ENCODE data around the gene MLXIPL. TPM values are rescaled to one million over a fixed set of nuclear protein-coding genes. Genes with fewer than 3 reads are reported as not detected.
"Not testable (repeated sequence)": the region's sequence is repeated elsewhere in the genome, so short reads cannot be mapped to it uniquely, and the experiment has no call there.

The MLXIPL gene
- polyA plus RNA-seq, 1 donor: 1.7 TPM

DNA sequence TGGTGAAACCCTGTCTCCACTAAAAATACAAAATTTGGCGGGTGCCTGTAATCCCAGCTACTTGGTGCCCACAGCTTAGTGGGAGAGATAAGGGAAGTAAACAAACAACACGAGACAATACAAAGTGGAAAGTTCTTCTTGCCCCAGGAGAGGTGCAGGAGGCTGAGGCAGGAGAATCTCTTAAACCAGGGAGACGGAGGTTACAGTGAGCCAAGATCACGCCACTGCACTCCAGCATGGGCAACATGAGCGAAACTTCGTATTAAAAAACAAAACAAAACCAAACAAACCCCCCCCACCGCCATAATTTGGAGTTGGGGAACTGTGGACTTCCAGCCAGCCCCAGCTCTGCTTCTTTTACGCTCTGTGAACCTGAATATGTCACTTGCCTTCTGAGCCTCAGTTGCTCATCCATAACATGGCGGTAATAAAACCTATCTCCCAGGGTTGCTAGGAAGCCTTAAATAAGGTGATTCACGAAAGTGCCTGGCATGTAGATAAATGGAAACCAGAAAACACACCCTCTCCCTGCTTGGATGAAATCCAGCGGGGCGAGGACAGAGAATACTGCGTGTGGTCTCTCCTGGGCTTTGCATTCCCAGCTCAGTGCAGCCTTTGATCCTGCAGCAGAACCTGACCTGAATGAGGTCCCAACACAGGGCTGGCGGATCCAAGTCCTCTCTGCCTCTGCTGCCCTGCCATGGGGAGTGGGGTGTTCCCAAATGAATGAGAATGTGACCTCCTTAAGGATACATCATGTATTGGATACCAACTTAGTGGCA is 10.2 kb downstream of the MLXIPL start:
- DNase-seq: no peak

DNA sequence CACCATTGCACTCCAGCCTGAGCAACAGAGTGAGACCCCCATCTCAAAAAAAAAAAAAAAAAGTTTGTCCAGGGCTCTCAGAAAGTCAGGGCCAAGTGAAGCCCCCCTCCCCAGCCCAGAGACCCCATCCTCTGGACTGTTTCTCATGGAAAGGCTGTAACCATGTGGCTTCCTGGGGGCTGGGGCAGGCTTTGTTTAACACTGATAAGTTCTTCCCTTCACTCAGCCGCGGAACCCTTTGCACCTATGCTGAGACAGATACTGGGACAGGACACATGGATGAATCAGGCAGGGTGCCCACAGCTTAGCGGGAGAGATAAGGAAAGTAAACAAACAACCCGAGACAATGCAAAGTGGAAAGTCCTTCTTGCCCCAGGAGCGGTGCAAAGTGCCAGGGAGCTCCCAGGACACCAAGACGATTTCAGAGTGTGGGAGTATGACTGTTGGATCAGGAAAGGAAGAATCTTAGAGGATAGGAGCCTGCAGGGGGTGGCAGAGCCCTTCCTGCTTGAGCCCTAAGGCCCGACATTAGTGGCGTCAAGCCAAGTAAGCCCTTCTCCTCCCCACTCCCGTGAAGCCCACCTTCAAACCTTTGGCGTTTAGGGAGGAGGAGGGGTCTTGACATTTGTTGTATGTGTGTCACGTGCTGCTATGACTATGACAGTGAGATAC is 11.6 kb downstream of the MLXIPL start:
- DNase-seq: no peak

DNA sequence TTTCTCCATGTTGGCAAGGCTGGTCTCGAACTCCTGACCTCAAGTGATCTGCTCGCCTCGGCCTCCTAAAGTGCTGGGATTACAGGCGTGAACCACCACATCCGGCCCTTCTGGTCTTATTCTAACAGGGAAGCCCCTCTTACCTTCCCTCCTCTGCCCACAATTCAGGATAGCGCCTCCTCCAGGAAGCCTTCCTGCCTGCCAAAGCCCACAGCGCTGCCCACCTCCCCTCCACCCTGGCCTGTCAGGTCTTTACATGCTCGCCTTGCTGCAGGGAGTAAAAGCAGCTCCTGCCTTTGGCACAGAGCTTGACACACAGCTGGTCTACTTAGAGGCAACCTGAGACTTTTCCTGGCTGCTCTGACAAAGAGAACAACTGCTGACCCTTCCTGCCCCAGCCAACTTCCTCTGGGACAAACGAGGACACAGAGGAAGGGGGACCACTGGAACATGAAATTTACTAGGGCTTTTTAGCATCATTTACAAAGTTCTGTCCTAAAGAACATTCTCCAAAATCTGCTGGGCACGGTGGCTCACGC is 13.2 kb downstream of the MLXIPL start:
- no peak for DNase-seq

DNA sequence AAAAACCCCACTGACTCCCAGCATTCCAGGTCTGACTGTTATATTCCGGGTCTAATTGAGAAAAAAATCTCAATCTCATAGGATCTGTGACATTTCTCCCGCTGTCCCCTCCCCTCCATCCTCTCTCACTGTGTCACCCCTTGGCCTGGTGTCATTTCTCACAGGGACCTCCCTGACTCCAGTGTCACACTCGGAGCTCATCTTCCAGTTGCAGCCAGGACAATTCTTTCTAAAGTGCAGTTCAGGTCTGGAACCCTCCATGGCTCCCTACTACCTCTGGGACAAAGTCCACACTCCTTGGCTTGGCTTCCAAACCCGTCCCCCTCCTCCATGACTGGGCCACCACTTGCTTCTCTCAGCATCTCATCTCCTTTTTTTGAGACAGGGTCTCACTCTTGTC is 14.2 kb downstream of the MLXIPL start:
- DNase-seq: no peak

DNA sequence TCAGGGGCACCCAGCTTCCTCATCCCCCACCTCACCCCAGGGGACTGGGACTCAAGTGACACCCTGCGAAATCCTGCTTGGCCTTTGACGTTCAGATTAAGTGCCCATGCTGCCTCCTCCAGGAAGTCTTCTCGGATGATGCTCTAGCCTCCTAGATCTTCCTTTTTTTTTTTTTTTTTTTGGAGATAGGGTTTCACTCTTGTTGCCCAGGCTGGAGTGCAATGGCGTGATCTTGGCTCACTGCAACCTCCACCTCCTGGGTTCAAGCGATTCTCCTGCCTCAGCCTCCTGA is 16.7 kb downstream of the MLXIPL start:
- DNase-seq: not testable (repeated sequence)

DNA sequence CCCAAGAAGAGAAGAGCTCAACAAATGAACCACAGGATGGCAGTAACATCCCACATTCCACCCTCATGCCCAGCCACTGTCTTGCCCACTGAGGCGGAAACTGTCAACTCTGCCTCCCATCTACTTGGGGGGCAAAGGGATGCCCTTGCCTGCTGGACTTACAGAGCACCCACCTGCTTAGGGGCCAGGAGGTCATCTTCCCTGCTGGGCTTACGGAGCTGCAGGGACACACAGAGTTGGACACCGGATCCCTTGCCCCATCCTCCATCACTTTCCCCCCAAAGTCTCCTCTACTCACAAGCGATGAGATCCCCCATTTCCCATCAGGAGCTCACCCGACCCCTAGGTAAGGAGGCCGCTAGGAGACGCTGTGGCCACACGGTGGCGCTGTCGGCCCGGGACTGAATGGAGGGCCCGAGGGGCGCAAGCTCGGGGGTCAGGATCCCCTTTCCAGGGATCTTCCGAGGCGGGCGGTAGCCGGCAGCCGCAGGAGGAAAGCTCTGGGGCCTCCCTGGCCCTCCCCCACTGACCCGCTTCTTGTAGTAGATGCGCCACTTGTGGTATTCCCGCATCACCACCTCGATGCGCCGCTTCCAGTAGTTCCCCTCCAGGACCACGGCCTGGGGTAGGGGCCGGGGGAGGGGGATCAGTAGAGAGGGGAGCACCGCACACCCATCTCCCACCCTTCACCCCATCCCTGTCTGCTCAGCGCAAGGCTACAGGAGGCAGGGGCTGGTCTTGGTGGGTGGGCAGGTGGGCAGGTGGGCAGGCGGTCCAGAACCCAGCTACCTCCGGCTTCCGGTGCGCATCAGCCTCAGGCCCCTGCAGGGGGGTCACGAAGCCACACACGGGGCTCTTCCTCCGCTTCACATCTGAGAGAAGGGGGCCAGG is 17.3 kb downstream of the MLXIPL start:
- DNase-seq: peak; percentile 50

DNA sequence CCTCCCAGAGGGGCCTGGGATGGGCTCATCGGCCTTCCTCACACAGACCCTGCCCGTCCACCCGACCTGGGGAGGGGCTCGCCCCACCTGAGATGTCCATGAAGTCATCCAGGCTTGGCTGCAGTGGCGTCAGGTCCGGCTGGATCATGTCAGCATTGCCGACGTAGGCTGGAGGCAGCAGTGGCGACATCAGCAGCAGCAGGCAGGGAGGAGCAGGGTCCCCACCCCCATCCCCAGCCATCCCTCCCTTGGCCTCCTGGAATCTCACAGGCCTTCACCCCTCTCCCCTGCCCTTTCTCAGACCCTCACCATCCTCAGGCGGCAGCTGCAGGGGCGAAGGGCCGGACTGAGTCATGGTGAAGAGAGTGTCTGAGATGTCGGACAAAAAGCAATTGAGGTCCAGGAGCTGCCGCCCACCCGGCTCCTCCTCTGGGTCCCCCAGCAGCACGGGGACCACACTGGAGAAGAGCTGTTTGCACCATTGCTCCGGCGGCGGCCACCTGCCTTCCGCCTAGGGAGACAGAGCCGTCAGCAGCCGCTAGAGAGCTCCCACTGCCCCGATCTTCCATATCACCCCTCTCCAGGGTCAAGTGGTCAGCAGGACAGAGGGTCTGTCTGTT is 18.6 kb downstream of the MLXIPL start:
- DNase-seq: no peak

DNA sequence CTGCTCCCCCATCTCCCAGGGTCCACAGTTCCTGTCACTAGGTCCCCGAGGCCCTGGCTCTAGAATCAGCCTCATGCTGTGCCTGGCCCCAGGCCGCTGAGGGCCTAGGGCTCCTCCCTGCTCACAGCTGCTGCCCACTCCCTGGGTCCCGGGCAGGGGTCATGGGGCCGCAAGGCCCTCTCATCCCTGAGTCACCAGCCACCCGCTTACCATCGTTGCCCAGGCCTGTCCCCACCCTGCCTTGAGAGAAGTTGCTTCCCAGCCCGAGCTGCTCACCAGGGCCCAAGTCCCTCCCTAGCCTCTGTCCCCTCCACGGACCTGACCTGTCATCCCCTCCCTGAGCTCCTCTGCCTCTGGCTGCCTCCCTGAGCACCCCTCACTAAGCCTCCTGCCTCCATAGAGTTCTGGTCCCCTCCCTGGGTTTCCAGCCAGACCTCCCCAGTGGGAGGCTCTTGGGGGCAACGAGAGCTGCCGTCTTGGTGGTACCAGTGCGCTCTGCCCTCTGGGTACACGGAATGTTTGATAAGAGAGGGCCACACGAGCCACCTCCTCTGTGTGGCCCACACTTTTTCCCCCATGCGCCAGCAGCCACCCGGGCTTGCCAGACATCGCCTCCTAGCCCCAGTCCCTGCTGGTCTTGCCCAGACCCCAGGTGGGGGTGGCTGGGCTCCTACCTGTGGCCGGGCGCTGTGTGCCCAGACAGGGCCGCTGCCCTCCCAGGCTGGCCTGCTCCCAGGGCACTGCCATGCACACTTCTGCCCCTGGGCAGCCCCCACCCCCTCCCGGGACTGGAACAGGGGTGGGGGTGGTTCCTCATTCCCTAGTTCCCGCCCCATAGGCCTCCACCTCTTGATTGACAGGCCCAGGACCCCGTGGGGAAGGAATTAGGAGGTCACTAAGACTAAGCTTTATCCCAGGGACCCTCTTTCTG is 21.3 kb downstream of the MLXIPL start:
- no peak for DNase-seq

DNA sequence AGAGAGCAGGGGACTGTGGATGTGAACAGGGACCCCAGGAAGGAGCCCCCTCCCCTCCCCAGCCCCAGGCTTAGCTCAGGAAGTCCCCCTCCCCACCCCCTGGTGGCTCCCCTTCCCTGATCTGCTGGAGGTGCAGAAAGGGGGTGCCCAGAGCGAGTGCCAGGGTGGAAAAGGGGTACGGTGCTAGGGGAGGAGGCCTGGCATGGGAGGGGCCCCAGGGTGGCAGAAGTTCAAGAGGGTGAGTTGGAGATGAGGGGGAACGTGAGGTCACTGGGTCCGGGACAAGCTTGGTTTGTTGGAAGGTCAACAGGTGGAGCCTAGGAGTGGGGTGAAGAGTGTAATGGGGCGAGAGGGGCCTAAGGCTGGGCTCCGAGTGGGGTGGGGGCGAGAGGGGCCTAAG is 24.4 kb downstream of the MLXIPL start:
- no peak for DNase-seq

DNA sequence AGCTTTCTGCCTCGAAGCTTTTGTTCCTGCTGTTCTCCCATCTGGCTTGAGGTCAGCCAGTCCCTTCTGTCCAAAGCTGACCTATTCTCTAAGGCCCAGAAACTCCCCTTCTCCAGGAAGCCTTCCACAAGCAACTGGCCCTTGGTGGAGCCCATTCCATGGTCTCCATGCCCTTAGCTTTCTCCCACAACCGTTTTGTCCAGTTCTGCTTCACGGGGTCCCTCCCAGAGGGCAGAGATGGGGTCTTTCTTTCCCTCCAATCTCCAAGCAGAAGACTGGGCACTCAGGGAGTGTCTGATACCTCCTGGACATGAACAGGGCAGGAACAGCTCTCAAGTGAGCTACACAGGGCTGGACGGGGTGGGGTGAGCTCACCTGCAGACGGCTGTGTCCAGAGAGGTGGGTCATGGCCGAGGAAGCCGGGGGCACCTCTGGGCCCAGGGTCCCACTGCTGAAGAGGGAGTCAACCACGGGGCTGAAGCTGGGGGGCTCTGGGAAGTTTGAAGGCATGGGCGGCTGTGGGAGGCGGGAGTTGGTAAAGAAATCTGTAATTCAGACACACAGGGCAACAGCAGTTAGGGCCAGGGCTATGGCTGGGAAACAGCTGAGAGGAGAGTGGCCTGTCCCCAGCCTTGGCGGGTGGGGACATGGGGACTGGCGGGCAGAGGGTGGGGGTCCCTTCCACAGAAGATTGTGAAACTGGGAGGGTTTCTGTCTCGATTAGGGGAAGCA is 25.0 kb downstream of the MLXIPL start:
- DNase-seq: no peak

DNA sequence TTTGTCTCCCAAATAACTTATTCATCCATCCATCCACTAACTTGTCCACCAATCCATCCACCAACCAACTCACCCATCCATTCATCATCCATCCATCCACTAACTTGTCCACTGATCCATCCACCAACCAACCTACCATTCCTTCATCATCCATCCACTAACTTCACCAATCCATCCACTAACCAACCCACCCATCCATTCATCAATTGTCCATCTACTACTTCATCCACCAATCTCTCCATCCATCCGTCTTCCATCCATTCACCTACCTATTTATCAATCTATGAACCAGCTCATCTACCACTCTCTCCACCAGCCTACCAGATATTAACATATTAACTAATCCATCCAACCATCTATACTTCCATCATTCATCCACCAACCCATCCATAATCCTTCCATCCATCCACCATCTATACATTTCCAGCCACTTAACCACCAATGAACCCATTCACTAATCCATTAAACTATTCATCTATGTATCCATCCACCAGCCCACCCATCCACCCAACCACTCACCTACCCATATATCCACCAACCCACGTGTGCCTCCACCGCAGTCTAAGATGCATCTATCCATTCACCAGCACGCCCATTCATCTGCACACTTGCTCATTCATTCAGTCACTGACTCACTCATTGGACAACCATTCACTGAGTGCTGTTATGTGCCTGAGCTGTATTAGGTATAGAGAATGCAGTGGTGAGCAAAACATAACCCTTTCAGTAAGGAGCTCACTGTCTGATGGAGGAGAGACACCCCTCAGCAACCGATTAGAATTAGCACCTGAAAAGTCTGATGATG is 26.1 kb downstream of the MLXIPL start:
- no peak for DNase-seq

DNA sequence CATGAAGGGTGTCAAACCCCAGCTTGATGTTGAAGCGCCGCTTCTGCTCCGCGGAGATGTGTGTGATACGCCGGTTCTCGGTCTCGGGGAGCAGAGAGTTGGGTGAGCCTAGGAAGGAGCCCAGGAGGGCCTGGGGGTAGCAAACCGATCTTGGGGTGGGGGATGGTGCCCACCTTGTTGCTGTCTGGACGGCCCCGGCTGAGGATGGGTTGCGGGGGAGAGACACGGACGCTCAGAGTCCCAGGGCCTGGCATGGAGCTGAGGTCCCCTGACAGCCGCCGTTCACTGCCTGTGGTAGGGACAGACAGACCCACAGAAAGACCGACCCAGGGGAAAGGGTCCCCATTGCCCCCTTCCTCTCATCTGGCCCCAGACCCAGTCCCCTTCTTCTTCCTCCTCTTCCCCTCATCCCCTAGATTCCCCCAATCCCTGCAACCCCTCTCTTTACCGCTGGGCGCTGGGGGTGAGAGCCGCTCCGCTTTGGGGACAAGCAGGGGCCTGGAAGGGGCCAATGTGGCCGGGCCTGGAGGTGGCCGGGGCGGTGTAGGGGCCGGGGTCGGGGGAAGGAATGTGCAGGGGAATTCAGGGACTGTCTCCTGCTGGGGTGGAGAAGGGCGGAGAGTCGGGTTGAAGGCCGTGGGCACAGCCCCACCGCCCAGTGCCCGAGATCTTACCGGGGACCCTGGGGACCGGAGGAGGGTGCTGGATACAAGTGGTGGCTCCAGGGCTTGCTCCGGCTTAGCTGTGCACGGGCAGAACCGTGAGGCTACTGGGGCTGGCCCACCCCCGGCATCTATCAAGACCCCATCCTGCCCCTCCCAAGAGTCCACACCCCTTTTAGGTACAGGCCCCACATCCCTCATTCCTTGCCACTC is 27.9 kb downstream of the MLXIPL start:
- no peak for DNase-seq

DNA sequence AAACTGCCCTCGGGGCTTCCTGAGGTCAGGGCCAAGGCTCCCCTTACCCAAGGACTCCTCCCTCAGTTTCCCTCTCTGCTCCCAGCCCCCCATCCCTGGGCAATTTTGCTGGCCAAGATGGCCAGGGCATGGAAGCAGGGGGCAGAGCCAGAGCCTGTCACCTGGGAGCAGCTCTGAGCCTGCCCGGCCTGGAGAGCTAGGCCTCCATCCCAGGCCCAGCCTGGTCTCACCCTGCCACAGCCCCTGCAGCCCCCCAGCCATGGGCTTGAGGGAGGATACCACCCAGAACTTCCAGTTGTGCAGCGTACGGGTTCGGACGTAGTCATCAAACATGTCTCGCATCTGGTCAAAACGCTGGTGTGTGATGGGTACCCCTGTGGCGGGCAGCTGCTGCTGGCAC is 29.0 kb downstream of the MLXIPL start:
- DNase-seq: no peak

DNA sequence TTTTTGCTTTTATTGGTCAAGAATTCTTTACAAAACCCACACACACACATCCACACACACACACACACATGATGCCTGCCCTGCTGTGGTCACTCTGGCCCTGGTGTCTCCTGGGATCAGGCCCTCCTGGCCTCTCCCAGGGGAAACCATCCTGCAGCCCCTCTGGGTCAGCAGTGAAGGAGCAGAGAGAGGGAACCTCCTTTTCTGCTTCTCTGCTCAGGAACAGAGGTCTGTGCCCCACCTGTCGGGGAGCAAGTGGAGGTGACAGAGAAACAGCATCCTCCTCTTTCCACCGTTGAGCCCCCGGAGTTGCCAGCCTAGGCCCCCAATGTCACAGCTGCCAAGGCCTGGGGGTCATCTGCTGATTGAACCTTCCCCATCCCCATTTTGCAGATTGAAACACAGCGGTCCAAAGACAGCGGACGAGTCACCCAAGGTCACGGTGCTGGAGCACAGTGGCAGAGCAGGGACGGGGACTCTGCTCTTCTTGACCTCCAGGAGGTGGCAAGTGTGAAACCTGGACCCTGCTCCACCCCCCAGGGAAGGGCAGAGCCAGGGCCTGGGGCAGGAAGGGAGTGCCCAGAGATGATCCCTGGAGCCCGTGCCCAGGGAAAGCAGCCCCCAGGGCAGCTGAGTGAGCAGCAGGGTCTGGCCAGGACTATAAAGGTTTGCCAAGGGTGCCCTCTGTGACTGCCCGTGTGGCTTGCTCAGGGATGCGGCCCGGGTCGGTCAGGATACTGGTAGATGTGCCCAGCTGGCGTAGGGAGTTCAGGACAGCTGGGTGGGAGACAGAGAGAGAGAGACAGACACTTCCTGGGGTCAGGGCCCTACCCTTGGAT is 30.9 kb downstream of the MLXIPL start:
- no peak for DNase-seq

DNA sequence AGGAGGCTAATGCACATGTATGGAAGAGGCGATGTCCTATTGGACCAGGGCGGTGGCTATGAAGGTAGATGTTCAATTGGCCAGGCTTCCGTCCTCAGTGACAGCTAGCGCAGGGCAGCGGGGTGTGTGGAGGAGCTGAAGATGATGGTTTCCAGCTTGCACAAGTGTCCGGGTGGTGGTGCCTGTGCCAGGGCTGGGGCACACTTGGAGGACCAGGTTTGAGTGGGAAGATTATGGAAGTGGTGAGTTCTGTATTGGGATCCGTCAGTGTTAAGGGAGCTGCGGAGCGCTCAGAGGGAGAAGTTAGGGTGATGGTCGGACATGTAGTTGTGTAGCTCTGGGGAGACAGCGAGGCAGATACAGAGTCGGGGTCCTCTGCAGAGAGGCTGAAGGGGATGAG is 37.4 kb downstream of the MLXIPL start:
- no peak for DNase-seq

DNA sequence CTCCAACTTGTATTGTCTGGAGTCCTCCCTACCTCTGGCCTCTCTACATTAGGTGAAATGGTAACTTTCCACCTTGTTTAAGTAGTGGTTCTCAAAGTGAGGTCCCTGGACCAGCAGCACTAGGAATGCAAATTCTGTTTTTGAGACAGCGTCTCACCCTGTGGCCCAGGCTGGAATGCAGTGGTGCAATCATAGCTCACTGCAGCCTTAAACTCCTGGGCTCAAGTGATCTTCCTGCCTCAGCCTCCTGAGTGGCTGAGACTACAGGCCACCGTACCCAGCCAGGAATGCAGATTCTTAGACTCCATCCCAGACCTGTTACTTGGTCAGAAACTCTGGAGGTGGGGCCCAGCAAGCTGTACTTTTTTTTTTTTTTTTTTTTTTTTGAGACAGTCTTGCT is 39.1 kb downstream of the MLXIPL start:
- no peak for DNase-seq

DNA sequence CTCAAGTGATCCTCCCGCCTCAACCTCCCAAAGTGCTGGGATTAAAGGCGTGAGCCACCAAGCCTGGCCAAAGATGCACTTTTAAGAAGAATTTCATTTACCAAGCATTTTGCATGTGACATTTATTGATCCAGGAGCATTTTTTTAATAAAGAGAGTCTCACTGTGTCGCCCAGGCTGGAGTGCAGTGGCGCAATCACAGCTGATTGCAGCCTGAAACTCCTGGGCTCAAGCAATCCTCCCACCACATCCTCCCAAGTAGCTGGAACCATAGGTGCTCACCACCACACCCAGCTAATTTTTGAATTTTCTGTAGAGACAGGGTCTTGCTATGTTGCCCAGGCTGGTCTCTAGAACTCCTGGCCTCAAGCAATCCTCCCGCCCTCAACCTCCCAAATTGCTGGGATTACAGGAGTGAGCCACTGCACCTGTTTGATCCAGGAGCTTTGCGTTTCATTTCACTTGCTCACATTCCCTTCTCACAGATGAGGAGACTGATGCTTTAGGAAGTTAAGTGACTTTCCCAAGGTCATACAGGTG is 41.6 kb downstream of the MLXIPL start:
- DNase-seq: no peak

DNA sequence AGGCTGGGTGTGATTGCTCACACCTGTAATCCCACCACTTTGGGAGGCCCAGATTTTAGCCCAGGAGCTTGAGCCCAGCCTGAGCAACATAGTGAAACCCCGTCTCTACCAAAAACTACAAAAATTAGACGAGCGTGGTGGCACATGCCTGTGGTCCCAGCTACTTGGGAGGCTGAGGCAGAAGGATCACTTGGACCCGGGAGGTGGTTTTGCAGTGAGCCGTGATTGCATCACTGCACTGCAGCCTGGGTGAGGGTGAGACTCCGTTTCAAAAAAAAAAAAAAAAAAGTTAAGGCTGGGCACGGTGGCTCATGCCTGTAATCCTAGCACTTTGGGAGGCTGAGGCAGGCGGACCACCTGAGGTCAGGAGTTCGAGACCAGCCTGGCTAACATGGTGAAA is 43.3 kb downstream of the MLXIPL start:
- DNase-seq: not testable (repeated sequence)
